Keratinocyte (primary cell): Measurements from ENCODE around the gene ANKRD1. TPM values are rescaled to one million over a fixed set of nuclear protein-coding genes. Genes with fewer than 3 reads are reported as not detected.

Experiments used
- DNase-seq: peaks from one replicate; pipeline ENCODE4 v3.0.0-alpha.2; 2011; ENCODE audit warnings: low read depth, missing footprints, low spot score
- FAIRE-seq: peaks from 2 replicates; lab custom pipeline; 2011; peaks lifted over from hg19 to GRCh38; lab: Jason Lieb, UNC
- H2AFZ ChIP-seq: 2 replicates; pipeline ENCODE4 v1.6.0; 2012; ENCODE audit warnings: low read length, control low read depth, inconsistent platforms; ENCODE audit not compliant: control insufficient read depth
- H3K27ac ChIP-seq: 2 replicates; pipeline ENCODE4 v1.5.1; 2011; ENCODE audit warnings: low read length; ENCODE audit not compliant: control insufficient read depth, insufficient read depth
- H3K27me3 ChIP-seq: 3 replicates; pipeline ENCODE4 v1.6.0; 2011; ENCODE audit warnings: low read length; ENCODE audit not compliant: control insufficient read depth, insufficient read depth; ENCODE audit errors: extremely low read depth
- H3K36me3 ChIP-seq, 2 experiments: 2 replicates in 1 of 2; 3 replicates in 1 of 2; pipeline ENCODE4 v1.5.1; 2011; ENCODE audit warnings: low read length in 2 of 2, mild to moderate bottlenecking in 1 of 2; ENCODE audit not compliant: control insufficient read depth in 2 of 2, insufficient read depth in 2 of 2; ENCODE audit errors: extremely low read depth in 1 of 2
- H3K4me1 ChIP-seq: 3 replicates; pipeline ENCODE4 v1.5.1; 2011; ENCODE audit warnings: low read length; ENCODE audit not compliant: control insufficient read depth, insufficient read depth; ENCODE audit errors: extremely low read depth
- H3K4me2 ChIP-seq: 3 replicates; pipeline ENCODE4 v1.6.0; 2011; ENCODE audit warnings: low read depth, low read length; ENCODE audit not compliant: control insufficient read depth, insufficient read depth; ENCODE audit errors: extremely low read depth
- H3K4me3 ChIP-seq, 3 experiments: fragments of 200-600 bp in 1 of 3; sonication (generic) in 1 of 3; 2 replicates in 2 of 3; 3 replicates in 1 of 3; pipeline ENCODE4 v1.5.1; 2011 to 2016; ENCODE audit warnings: low read length in 3 of 3, mild to moderate bottlenecking in 3 of 3, control low read depth in 2 of 3, inconsistent platforms in 1 of 3, low read depth in 1 of 3, mixed read lengths in 1 of 3, mixed run types in 1 of 3, moderate library complexity in 1 of 3; ENCODE audit not compliant: control insufficient read depth in 2 of 3, insufficient read depth in 2 of 3; ENCODE audit errors: extremely low read depth in 1 of 3
- H3K79me2 ChIP-seq: 2 replicates; pipeline ENCODE4 v1.6.0; 2012; ENCODE audit warnings: low read length; ENCODE audit not compliant: control insufficient read depth, insufficient read depth
- H3K9ac ChIP-seq: 3 replicates; pipeline ENCODE4 v1.6.0; 2011; ENCODE audit warnings: low read length; ENCODE audit not compliant: control insufficient read depth, insufficient read depth; ENCODE audit errors: extremely low read depth
- H3K9me1 ChIP-seq: 3 replicates; pipeline ENCODE4 v1.6.0; 2011; ENCODE audit warnings: low read length; ENCODE audit not compliant: control insufficient read depth, insufficient read depth; ENCODE audit errors: extremely low read depth
- H3K9me3 ChIP-seq: 2 replicates; pipeline ENCODE4 v1.5.1; 2012; ENCODE audit warnings: low read depth, low read length; ENCODE audit not compliant: control insufficient read depth
- H4K20me1 ChIP-seq: 3 replicates; pipeline ENCODE4 v1.6.0; 2011; ENCODE audit warnings: low read length; ENCODE audit not compliant: control insufficient read depth, insufficient read depth; ENCODE audit errors: extremely low read depth
- CTCF ChIP-seq, 3 experiments: IDR thresholded peaks in 1 of 3; conservative IDR thresholded peaks in 1 of 3; optimal IDR thresholded peaks in 1 of 3; 2 replicates in 2 of 3; 3 replicates in 1 of 3; pipeline versions ENCODE3 to v1.5.1; 2011; ENCODE audit warnings: low read length in 3 of 3, mild to moderate bottlenecking in 3 of 3, moderate library complexity in 2 of 3, control low read depth in 1 of 3, inconsistent platforms in 1 of 3; ENCODE audit not compliant: insufficient read depth in 2 of 3; ENCODE audit errors: extremely low read depth in 1 of 3
- EZH2 ChIP-seq: IDR thresholded peaks from one replicate; pipeline ENCODE4 v1.6.1; 2012; ENCODE audit warnings: inconsistent platforms, mild to moderate bottlenecking, low read length, moderate library complexity
- dilution Hi-C: fragments of 300-500 bp; cut with MboI; formaldehyde crosslinking; loops from one replicate; pipeline ENCODE4 v1.7.0; 2020; ENCODE audit warnings: low sequenced_read_pairs; ENCODE audit not compliant: extremely low pct_ligation_motif_present
- polyA plus RNA-seq, 5 experiments: library from polyadenylated mRNA; depleted of rRNA in 3 of 5; stranded (reverse) in 3 of 5; stranded (forward) in 1 of 5; unstranded in 1 of 5; fragments of >200 nt; gene quantifications; 1 replicate in 1 of 5; 2 replicates in 3 of 5; 3 replicates in 1 of 5; pipeline versions ENCODE4 v1.2.1 to v1.2.3, GENCODE V29; 2011 to 2012; ENCODE audit warnings: missing spikeins in 2 of 5, low read depth in 1 of 5, low replicate concordance in 1 of 5

Gene ANKRD1
- polyA plus RNA-seq, 1 donor (not counting 4 experiments of a cell fraction or from before 2014, with no cell fraction given): 0.07 TPM

- no peaks in the 10 kb centered on the region for H3K4me1 ChIP-seq
- no peaks in the 10 kb centered on the region for H3K79me2 ChIP-seq
- no peak overlapping the region for H3K4me2 ChIP-seq
- no peak for FAIRE-seq
- no peaks in the 10 kb centered on the region for H3K9me3 ChIP-seq
- no peak overlapping the region for H3K4me3 ChIP-seq
- H3K27me3 ChIP-seq: no peaks in the 10 kb centered on the region
- dilution Hi-C loops: no loop called here
- DNase-seq: no peak
- H2AFZ ChIP-seq: no peak overlapping the region
- H4K20me1 ChIP-seq: no peaks in the 10 kb centered on the region
- no peaks in the 10 kb centered on the region for H3K9me1 ChIP-seq
- TF ChIP-seq CTCF (optimal IDR thresholded peaks at IDR 0.05 in 1 of 3, IDR thresholded peaks at IDR 0.05 in 1 of 3, conservative IDR thresholded peaks at IDR 0.05 in 1 of 3; ENCODE audit: extremely low read depth in 1 of 3, insufficient read depth in 2 of 3, low read length in 3 of 3) (no peak), EZH2 (no peak)
- no peak overlapping the region for H3K27ac ChIP-seq
- H3K36me3 ChIP-seq: no peaks in the 10 kb centered on the region
- H3K9ac ChIP-seq: no peak overlapping the region
Observed at GRCh38 chr10:90936276-90936659, 15.4 kb upstream of the ANKRD1 start.

- no peaks in the 10 kb centered on the region for H3K9me1 ChIP-seq
- no peak overlapping the region for H3K4me3 ChIP-seq
- no peak overlapping the region for H3K9ac ChIP-seq
- H2AFZ ChIP-seq: no peak overlapping the region
- FAIRE-seq (no peak), DNase-seq (no peak)
- no peak overlapping the region for H3K27ac ChIP-seq
- TF ChIP-seq CTCF (optimal IDR thresholded peaks at IDR 0.05 in 1 of 3, IDR thresholded peaks at IDR 0.05 in 1 of 3, conservative IDR thresholded peaks at IDR 0.05 in 1 of 3; ENCODE audit: extremely low read depth in 1 of 3, insufficient read depth in 2 of 3, low read length in 3 of 3) (no peak), EZH2 (no peak)
- no peaks in the 10 kb centered on the region for H3K9me3 ChIP-seq
- no peaks in the 10 kb centered on the region for H3K27me3 ChIP-seq
- H4K20me1 ChIP-seq: no peaks in the 10 kb centered on the region
- no peaks in the 10 kb centered on the region for H3K79me2 ChIP-seq
- H3K36me3 ChIP-seq: no peaks in the 10 kb centered on the region
- H3K4me1 ChIP-seq: peaks cover 5% of the 10 kb centered on the region
- dilution Hi-C loops: no loop called here
- no peak overlapping the region for H3K4me2 ChIP-seq
Observed at GRCh38 chr10:90935581-90936275, 14.8 kb upstream of the ANKRD1 start.
